HG02938 (cell line): ENCODE measurements around the gene GEMIN2.
"Not testable (repeated sequence)": the region's sequence is repeated elsewhere in the genome, so short reads cannot be mapped to it uniquely, and the experiment has no call there.

Source experiments
- ATAC-seq: cut with Tn5 transposase; IDR thresholded peaks from one replicate; pipeline ENCODE4 v1.9.1; 2021; ENCODE audit warnings: mild to moderate bottlenecking, moderate library complexity; ENCODE audit not compliant: unreplicated experiment

GEMIN2 gene

GRCh38 chr14:39175445-39176262, 61.5 kb downstream of the GEMIN2 start:
- peak; percentile 5 for ATAC-seq

- no peak for ATAC-seq
These were observed 62.4 kb downstream of the GEMIN2 start for GRCh38 chr14:39176263-39177167.

- no peak for ATAC-seq
These were observed 63.0 kb downstream of the GEMIN2 start for GRCh38 chr14:39177168-39177545.

- ATAC-seq = no peak
These were observed 64.9 kb downstream of the GEMIN2 start for GRCh38 chr14:39179042-39179441.

GRCh38 chr14:39180553-39180952, 66.4 kb downstream of the GEMIN2 start:
- no peak for ATAC-seq

GRCh38 chr14:39181026-39181692, 67.0 kb downstream of the GEMIN2 start:
- no peak for ATAC-seq

- ATAC-seq = no peak
These were observed 67.5 kb downstream of the GEMIN2 start for GRCh38 chr14:39181693-39182047.

- no peak for ATAC-seq
These were observed 68.9 kb downstream of the GEMIN2 start for GRCh38 chr14:39182770-39183684.

GRCh38 chr14:39183685-39184003, 69.5 kb downstream of the GEMIN2 start:
- not testable (repeated sequence) for ATAC-seq

GRCh38 chr14:39184628-39185255, 70.6 kb downstream of the GEMIN2 start:
- ATAC-seq = no peak

- ATAC-seq = no peak
These were observed 71.3 kb downstream of the GEMIN2 start for GRCh38 chr14:39185256-39186049.
